ENCODE results near the gene ANKRD37. TPM values are rescaled to one million over a fixed set of nuclear protein-coding genes. Genes with fewer than 3 reads are reported as not detected.

The ANKRD37 gene
- total and polyA plus RNA-seq, 9 of the 15 experiments (the other 6 are each of a cell fraction or from before 2014, with no cell fraction given) = 1.3 to 53.7 (median 3.6) TPM

- peak in 1 of 2 experiments; percentile 65; a peak in 1 of 4 replicates for TF ChIP-seq ZNF639 (CRISPR knock-in tag; conservative IDR thresholded peaks at IDR 0.05 in 1 of 2, IDR thresholded peaks at IDR 0.05 in 1 of 2)
- 0 out of 4 replicates have a peak, but pooled peaks of 1 of the 2 experiments have one; percentile 89 for TF ChIP-seq KDM4B (IDR thresholded peaks at IDR 0.05; ENCODE audit: borderline replicate concordance in 2 of 2, low read depth in 1 of 2)
- no peak for TF ChIP-seq TAF15 (IDR thresholded peaks at IDR 0.05; ENCODE audit: low read depth, low read length)
- no peak for TF ChIP-seq ARID2 (IDR thresholded peaks at IDR 0.05)
- peak; percentile 84 for TF ChIP-seq LCOR (CRISPR knock-in tag; IDR thresholded peaks at IDR 0.05)
- no peak for TF ChIP-seq ETV5 (CRISPR knock-in tag; IDR thresholded peaks at IDR 0.05; ENCODE audit: low read depth)
- no peak for TF ChIP-seq ELF1 (tag; IDR thresholded peaks at IDR 0.05)
- TF ChIP-seq AFF1 (IDR thresholded peaks at IDR 0.05; ENCODE audit: low read depth in 1 of 2, partially characterized antibody in 2 of 2) = peak in 1 of 2 experiments; percentile 89
- peak; percentile 84 for TF ChIP-seq ASH1L (IDR thresholded peaks at IDR 0.05; ENCODE audit: borderline replicate concordance, low read depth, partially characterized antibody)
- peak; percentile 60; the same call in 1 of the 2 replicates for TF ChIP-seq HINFP (tag; conservative IDR thresholded peaks at IDR 0.05; ENCODE audit: low read depth)
- TF ChIP-seq TARDBP (IDR thresholded peaks at IDR 0.05) = peak; percentile 39; the same call in 1 of the 2 replicates
- TF ChIP-seq E2F4 (CRISPR knock-in tag; IDR thresholded peaks at IDR 0.05; ENCODE audit: low read depth) = no peak
- no peak; a peak in 1 of 6 replicates for TF ChIP-seq CTCF (IDR thresholded peaks at IDR 0.05 in 2 of 3, conservative IDR thresholded peaks at IDR 0.05 in 1 of 3; ENCODE audit: insufficient read depth in 2 of 3, low read depth in 1 of 3, low read length in 3 of 3)
- no peak for TF ChIP-seq ERF (CRISPR knock-in tag; IDR thresholded peaks at IDR 0.05)
These were observed 29.2 kb downstream of the ANKRD37 start, which contains the start of gene UFSP2 (continued) for GRCh38 chr4:185425647-185426352.

Measured in K562 (cell line).